IPS DF 6.9 (cell line): ENCODE results near the gene ACTRT2.

Experiments used
- DNase-seq: peaks from one replicate; pipeline ENCODE4 v3.0.0-alpha.2; 2013; ENCODE audit warnings: low read depth, low spot score
- H3K27ac ChIP-seq: one replicate; pipeline ENCODE4 v1.5.1; 2013; ENCODE audit warnings: low read length, control low read depth
- H3K27me3 ChIP-seq: 2 replicates; pipeline ENCODE4 v1.6.1; 2013; ENCODE audit warnings: mild to moderate bottlenecking, low read length; ENCODE audit not compliant: control insufficient read depth, insufficient read depth
- H3K36me3 ChIP-seq: 2 replicates; pipeline ENCODE4 v1.6.1; 2013; ENCODE audit warnings: low read length; ENCODE audit not compliant: control insufficient read depth, insufficient read depth
- H3K4me1 ChIP-seq: 2 replicates; pipeline ENCODE4 v1.6.1; 2013; ENCODE audit warnings: low read length; ENCODE audit not compliant: control insufficient read depth, insufficient read depth
- H3K4me3 ChIP-seq: 2 replicates; pipeline ENCODE4 v1.5.1; 2013; ENCODE audit warnings: mild to moderate bottlenecking, low read length
- H3K9me3 ChIP-seq: 2 replicates; pipeline ENCODE4 v1.6.1; 2013; ENCODE audit warnings: low read length, inconsistent platforms; ENCODE audit not compliant: control insufficient read depth, insufficient read depth
- WGBS: extraction: QIAGEN DNeasy Blood & Tissue Kit; methylation state at CpG from one replicate; pipeline ENCODE4 v1.1.7; 2013; ENCODE audit warnings: mixed read lengths, missing lambda C conversion rate; ENCODE audit not compliant: insufficient read length, insufficient coverage; 5-methylcytosine and 5-hydroxymethylcytosine counted together

ACTRT2 gene

DNA sequence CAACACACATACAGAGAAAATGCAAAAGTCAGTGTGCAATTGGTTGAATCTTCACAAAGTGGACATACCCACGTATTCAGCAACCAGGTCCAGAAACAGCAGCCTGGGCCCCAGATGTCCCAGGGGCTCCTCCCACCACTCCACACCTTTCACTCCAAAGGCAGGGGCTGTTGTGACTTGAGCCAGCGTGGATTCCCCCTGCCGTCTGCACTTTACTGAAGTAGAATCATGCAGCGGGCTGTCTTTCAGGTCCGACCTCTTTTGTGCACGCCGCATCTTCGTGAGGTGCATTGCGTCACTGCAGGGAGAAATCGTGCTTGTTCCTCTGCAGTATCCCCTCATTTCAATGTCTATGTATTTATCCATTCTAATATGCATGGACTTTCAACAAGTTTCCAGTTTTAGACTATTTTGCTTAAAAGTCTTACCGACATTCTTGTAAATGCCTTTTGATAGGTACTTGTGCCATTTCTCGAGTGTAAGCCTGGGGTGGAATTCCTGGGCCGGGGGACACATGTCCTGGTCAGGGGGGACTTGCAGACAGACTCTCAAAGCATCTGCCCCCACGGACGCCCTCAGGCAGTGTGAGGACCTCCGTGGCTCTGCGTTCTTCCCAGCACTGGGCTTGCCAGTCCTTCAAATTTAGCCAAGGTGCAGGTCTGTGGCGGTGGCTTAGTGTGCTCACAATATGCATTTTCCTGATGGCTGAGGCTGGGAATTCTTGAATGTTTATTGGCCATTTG is 29.3 kb upstream of the ACTRT2 start:
- WGBS = no CpG with 5 or more reads among the region's 18 CpGs
- Histone ChIP-seq H3K9me3 (peaks cover 21% of the 10 kb centered on the region), H3K4me3 (no peak overlapping the region), H3K4me1 (no peaks in the 10 kb centered on the region), H3K36me3 (no peaks in the 10 kb centered on the region), H3K27ac (no peak overlapping the region), H3K27me3 (no peaks in the 10 kb centered on the region)
- no peak for DNase-seq

DNA sequence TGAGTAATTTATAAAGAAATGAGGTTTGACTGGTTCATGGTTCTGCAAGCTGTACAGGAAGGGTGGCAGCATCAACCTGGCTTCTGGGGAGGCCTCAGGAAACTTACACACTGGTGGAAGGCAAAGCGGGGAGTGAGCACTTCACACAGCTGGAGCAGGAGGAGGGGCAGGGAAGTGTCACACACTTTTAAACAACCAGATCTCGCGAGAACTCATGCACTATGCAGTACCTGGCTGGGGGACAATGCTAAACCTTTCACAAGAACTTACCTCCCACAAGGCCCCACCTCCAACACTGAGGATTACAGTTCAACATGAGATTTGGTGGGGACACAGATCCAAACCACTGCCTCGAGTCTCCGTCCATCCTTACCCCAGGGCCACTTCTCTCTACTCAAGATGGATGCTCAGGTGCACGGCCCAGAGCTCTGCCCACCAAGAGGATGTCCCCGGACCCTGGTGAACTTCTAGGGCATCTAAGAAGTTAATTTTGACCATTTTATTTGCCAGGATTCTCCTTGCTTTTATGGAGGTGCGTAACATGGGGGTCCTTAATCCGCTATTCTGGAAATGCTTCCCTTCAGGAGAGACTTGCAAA is 22.7 kb upstream of the ACTRT2 start:
- Histone ChIP-seq H3K36me3 (no peaks in the 10 kb centered on the region), H3K4me3 (no peak overlapping the region), H3K9me3 (peaks cover 19% of the 10 kb centered on the region), H3K27ac (no peak overlapping the region), H3K4me1 (no peaks in the 10 kb centered on the region), H3K27me3 (no peaks in the 10 kb centered on the region)
- WGBS = no CpG with 5 or more reads among the region's 9 CpGs
- no peak for DNase-seq

DNA sequence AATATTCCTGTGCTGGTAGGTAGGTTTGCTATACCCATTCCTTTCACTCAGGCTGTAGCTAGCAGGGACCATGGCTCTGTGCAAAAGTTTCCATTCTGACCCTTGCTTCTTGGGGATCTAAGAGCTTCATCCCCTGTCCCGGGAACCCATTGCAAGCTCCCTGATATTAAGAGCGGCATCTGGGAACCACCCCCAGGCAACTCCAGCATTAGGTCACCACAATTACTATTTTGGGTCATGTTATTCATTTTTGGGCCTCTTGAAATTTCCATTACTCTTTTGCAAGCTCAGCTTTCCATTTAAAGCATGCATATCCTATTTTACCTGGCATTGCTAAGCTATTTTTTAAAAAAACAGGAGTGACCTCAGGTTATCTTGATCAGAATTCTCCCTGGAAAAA is 22.1 kb upstream of the ACTRT2 start:
- H3K9me3 ChIP-seq = peaks cover 19% of the 10 kb centered on the region
- H3K4me3 ChIP-seq = no peak overlapping the region
- WGBS = no CpG with 5 or more reads among the region's 2 CpGs
- DNase-seq = no peak
- no peaks in the 10 kb centered on the region for H3K27me3 ChIP-seq
- no peaks in the 10 kb centered on the region for H3K4me1 ChIP-seq
- no peak overlapping the region for H3K27ac ChIP-seq
- no peaks in the 10 kb centered on the region for H3K36me3 ChIP-seq

DNA sequence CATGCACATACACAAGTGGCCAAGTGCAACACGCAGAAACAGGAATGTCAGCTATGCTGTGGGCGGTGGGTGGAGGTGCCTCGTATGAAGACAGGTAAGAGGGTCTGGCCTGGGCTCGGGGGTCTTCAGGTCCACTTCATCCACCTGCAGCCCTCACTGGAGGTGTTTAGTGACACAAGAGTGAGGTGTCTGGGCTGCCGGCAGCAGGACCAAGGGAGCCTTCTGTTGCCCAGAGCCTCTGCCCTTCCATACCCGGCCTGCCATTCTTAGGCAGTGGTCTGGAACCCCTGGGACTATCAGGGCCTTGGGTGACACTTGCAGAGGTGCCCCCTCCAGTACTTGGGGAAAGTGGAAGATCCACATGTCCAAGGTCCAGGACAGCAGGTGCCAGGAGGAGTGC is 21.7 kb upstream of the ACTRT2 start:
- WGBS = no CpG with 5 or more reads among the region's 6 CpGs
- peaks cover 18% of the 10 kb centered on the region for H3K9me3 ChIP-seq
- H3K27ac ChIP-seq = no peak overlapping the region
- no peaks in the 10 kb centered on the region for H3K36me3 ChIP-seq
- DNase-seq = no peak
- no peaks in the 10 kb centered on the region for H3K27me3 ChIP-seq
- H3K4me1 ChIP-seq = no peaks in the 10 kb centered on the region
- no peak overlapping the region for H3K4me3 ChIP-seq

DNA sequence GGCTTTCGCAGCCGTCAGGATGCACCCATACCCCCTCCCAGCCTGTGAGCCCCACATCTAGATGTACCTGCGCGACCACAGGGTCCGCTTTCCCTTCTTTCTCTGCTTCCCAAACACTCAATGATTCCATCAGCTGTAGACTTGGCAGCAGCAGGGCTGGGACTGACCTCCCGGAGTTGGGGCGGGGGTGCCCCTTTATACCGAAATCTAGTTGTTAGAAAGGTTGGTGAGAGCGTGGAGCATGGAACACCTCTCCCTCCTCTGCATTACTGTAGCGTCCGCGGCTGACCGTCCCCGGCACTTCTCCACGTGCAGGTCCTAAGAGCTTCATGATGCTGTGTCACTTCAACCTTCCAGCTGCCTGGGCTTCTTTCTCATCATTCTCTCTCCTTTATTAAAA is 21.1 kb upstream of the ACTRT2 start:
- Histone ChIP-seq H3K9me3 (peaks cover 21% of the 10 kb centered on the region), H3K27ac (no peak overlapping the region), H3K4me1 (no peaks in the 10 kb centered on the region), H3K36me3 (no peaks in the 10 kb centered on the region), H3K4me3 (no peak overlapping the region), H3K27me3 (no peaks in the 10 kb centered on the region)
- no CpG with 5 or more reads among the region's 15 CpGs for WGBS
- DNase-seq = no peak

DNA sequence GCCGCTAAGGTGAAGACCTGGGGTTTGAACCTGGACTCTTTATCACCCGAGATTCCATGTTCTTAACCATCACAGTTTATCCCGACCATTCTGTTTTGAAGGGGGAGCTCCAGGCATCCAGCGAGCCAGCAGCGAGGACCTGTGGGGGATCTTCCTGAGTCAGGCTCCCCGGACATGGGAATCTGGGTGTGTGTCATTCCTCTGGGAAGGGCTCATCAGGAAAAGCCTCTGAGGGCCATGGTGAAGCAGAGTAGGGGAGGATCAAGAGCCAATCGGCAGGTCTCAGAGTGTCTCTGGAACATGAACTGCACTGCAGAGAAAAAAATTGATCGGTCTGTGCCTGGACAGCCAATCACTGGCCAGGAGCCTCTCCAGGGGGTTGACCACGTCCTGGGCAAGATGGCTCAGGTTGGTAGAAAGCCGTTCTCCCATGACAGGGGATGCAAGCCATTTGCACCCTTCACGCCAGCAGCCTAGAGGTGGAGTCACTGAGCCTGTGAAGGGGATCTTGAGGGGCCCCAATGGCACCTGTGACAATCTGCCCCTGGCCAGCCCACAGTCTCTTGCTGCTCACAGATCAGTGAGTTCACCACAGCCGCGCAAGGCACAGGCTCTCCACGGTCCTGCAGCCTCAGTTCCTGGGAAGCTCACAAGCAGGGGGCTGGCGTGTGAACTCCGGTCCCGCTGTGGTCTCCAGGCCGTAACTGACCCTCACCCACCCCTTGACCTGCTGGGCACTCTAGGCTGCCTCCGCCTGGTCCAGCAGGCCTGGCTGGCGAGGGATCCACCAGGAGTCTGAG is 20.4 kb upstream of the ACTRT2 start:
- Histone ChIP-seq H3K4me1 (no peaks in the 10 kb centered on the region), H3K27ac (no peak overlapping the region), H3K27me3 (no peaks in the 10 kb centered on the region), H3K9me3 (peaks cover 26% of the 10 kb centered on the region), H3K36me3 (no peaks in the 10 kb centered on the region), H3K4me3 (no peak overlapping the region)
- WGBS = no CpG with 5 or more reads among the region's 20 CpGs
- no peak for DNase-seq

DNA sequence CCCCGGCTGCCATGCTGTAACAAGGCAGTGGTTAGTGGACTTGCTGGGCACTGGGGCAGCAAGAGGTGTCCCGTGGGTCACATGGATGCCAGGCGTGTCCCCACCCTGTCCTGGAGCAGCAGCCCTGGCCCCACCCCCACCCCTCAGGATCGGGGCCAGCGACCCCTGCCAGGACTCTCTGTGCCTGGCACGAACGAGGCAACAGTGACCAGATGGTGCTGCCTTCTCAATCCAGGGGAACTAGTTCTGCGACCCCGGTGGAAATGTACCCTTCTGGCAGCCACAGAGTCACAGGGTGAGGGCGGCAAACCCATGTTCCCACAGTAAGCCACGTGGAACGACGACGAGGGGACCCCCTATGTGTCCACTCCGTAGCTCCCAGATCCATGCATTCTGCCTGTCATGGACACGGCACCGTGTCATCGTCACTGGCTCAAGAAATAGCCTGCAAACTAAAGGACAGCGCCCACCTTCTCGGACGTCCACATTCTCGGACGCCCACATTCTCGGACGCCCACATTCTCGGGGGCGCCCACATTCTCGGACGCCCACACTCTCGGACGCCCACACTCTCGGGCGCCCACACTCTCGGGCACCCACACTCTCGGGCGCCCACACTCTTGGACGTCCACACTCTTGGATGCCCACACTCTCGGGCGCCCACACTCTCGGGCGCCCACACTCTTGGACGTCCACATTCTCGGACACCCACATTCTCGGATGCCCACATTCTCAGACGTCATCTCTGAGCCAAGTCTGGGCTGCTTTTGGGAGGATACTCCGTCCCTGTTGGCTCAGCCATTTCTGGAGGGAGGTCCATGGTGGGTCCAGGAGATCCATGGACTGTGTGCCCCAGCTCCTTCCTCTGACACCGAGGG is 19.6 kb upstream of the ACTRT2 start:
- H3K27ac ChIP-seq = no peak overlapping the region
- no CpG with 5 or more reads among the region's 47 CpGs for WGBS
- no peaks in the 10 kb centered on the region for H3K36me3 ChIP-seq
- H3K4me1 ChIP-seq = no peaks in the 10 kb centered on the region
- DNase-seq = no peak
- H3K9me3 ChIP-seq = peaks cover 28% of the 10 kb centered on the region
- H3K27me3 ChIP-seq = no peaks in the 10 kb centered on the region
- H3K4me3 ChIP-seq = no peak overlapping the region

DNA sequence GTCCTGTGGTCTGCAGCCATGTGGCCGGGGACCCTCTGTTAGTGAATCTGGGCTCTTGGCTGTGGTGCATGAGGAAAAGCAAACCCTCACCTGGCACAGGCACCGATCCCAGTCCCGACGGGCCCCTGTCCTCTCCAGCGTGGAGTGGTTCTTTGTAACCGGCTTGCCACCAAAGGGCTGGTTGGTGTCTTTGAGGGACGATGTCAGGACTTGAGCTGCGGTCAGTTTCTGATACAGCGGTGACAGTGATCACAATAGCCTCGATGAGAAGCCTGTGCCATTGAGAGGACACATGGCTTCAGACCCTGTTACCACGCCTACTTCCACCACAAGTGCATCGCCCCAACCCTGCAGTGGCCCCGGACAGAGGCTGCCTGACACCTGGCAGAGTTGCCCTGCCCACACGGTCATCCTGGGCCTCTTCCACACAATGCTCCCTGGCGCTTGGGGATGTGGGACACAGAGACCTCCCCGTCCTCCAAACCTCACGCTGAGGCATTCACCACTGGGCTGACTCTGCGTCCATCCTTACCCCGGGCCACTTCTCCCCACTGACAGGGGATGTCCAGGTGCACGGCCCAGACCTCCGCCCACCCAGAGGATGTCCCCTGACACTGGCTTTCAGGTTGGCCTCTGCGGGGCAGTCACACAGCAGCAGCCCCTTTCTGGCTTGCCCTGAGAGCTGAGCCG is 18.8 kb upstream of the ACTRT2 start:
- Histone ChIP-seq H3K4me1 (no peaks in the 10 kb centered on the region), H3K27me3 (no peaks in the 10 kb centered on the region), H3K36me3 (no peaks in the 10 kb centered on the region), H3K4me3 (no peak overlapping the region), H3K9me3 (peaks cover 32% of the 10 kb centered on the region), H3K27ac (no peak overlapping the region)
- no CpG with 5 or more reads among the region's 23 CpGs for WGBS
- DNase-seq = no peak

DNA sequence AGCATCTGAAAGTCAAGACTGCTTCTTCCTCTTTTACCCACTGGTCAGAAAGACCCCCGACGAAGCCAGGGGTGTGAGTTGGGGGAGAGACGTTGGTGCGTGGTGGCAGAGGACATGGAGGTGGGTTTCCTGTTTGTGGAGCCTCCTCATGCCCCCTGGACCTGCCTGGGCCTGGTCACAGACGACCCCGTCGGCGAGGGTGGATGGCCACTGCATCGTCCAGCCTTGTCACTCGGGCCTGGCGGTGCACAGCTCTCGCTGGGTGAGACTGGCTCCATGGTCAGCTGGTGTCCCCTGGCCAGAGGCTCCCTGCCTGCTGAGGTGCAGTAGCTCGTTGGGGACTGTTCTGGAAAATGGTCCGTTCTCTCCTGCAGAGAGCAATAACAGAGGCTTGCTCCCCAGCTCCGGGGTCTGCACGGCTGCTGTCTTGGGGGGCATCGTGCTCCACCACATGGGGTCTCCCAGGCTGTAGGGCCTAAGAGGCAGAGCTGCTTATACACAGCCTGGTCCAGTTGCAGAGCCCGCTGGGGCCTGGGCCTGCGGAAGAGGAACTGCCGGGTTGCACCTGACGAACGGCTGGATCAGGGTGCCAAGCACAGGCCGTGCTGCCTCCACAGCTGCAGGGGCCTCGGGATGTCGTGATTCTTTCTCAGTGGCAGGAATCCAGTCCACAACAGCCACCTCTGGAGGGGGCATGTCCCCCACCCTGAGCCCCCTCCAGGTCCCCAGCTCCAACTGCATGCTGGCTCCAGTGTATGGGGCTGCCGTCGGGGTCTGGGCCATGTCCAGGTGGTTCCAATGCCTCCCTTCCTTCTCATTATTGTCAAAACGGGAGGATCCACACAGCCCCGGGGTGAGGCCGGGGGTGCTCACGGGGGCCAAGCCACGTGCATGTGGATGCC is 18.0 kb upstream of the ACTRT2 start:
- no peaks in the 10 kb centered on the region for H3K27me3 ChIP-seq
- no peaks in the 10 kb centered on the region for H3K36me3 ChIP-seq
- H3K4me3 ChIP-seq = no peak overlapping the region
- H3K27ac ChIP-seq = no peak overlapping the region
- H3K9me3 ChIP-seq = peaks cover 32% of the 10 kb centered on the region
- WGBS = no CpG with 5 or more reads among the region's 32 CpGs
- no peak for DNase-seq
- no peaks in the 10 kb centered on the region for H3K4me1 ChIP-seq
